HEK293T (cell line): ENCODE data around the gene PLXNA3.

Experiments
- CTCF ChIA-PET: fragments of 350-600 bp; formaldehyde crosslinking; extraction: SDS; loops from one replicate; lab custom pipeline; 2021; ENCODE audit warnings: antibody characterized with exemption, inconsistent platforms; lab: Yijun Ruan, JAX
- POLR2A ChIA-PET: fragments of 350-600 bp; formaldehyde crosslinking; extraction: SDS; loops from one replicate; lab custom pipeline; 2020; ENCODE audit warnings: antibody characterized with exemption, inconsistent platforms; lab: Yijun Ruan, JAX
- DNase-seq: peaks from one replicate; pipeline ENCODE4 v3.0.0; 2012; ENCODE audit warnings: mixed read lengths; ENCODE audit errors: extremely low spot score
- ARNT ChIP-seq: fragments of 450-650 bp; IDR thresholded peaks from 2 replicates; pipeline ENCODE4 v1.6.1; 2017; ENCODE audit warnings: mild to moderate bottlenecking
- BHLHE40 ChIP-seq: fragments of 450-650 bp; IDR thresholded peaks from 2 replicates; pipeline ENCODE4 v1.6.1; 2016; ENCODE audit warnings: mild to moderate bottlenecking, moderate library complexity, borderline replicate concordance
- CTBP1 ChIP-seq: fragments of 450-650 bp; IDR thresholded peaks from 2 replicates; pipeline ENCODE4 v1.6.1; 2016; ENCODE audit warnings: borderline replicate concordance
- ELF4 ChIP-seq: fragments of 450-650 bp; IDR thresholded peaks from 2 replicates; pipeline ENCODE4 v1.6.1; 2017; ENCODE audit warnings: antibody characterized with exemption
- FOXA1 ChIP-seq: fragments of 450-650 bp; IDR thresholded peaks from 2 replicates; pipeline ENCODE4 v1.6.1; 2016; ENCODE audit warnings: mild to moderate bottlenecking
- FOXK2 ChIP-seq: fragments of 450-650 bp; IDR thresholded peaks from 2 replicates; pipeline ENCODE4 v1.6.1; 2016; ENCODE audit warnings: mild to moderate bottlenecking
- FOXM1 ChIP-seq: fragments of 450-650 bp; IDR thresholded peaks from 2 replicates; pipeline ENCODE4 v1.6.1; 2017; ENCODE audit warnings: mild to moderate bottlenecking, borderline replicate concordance
- HDGF ChIP-seq: fragments of 450-650 bp; IDR thresholded peaks from 2 replicates; pipeline ENCODE4 v1.6.1; 2017; ENCODE audit warnings: antibody characterized with exemption, borderline replicate concordance
- L3MBTL2 ChIP-seq: fragments of 450-650 bp; conservative IDR thresholded peaks from 2 replicates; pipeline ENCODE4 v1.6.1; 2016; ENCODE audit warnings: mild to moderate bottlenecking
- LEF1 ChIP-seq: fragments of 450-650 bp; IDR thresholded peaks from 2 replicates; pipeline ENCODE4 v1.6.1; 2017; ENCODE audit warnings: mild to moderate bottlenecking, borderline replicate concordance
- NFRKB ChIP-seq: fragments of 450-650 bp; IDR thresholded peaks from 2 replicates; pipeline ENCODE4 v1.6.1; 2016; ENCODE audit warnings: mild to moderate bottlenecking, moderate library complexity
- PKNOX1 ChIP-seq: fragments of 450-650 bp; IDR thresholded peaks from 2 replicates; pipeline ENCODE4 v1.6.1; 2016
- SP1 ChIP-seq: fragments of 450-650 bp; IDR thresholded peaks from 2 replicates; pipeline ENCODE4 v1.6.1; 2017
- SUZ12 ChIP-seq: fragments of 450-650 bp; IDR thresholded peaks from 2 replicates; pipeline ENCODE4 v1.6.1; 2016; ENCODE audit warnings: mild to moderate bottlenecking
- TARDBP ChIP-seq: fragments of 450-650 bp; IDR thresholded peaks from 2 replicates; pipeline ENCODE4 v1.6.1; 2016
- ZNF384 ChIP-seq: fragments of 450-650 bp; IDR thresholded peaks from 2 replicates; pipeline ENCODE4 v1.6.1; 2016

PLXNA3 gene

GRCh38 chrX:154486396-154487207 lies 28.5 kb downstream of the PLXNA3 start, which contains the start of gene UBL4A:
UBL4A (minus strand) TSS chrX:154486615; CDS start chrX:154486584, 31 bp downstream.
- POLR2A ChIA-PET = interaction anchor here (0.6 to 2.4 kb wide), 9 partner anchors 9 to 89 kb away, joined by 3 to 12 read pairs (median 3); partner anchors contain the start of gene LAGE3
- CTCF ChIA-PET = interaction anchor here (0.5 to 0.9 kb wide), 2 partner anchors 61 to 113 kb away, joined by 3 to 4 read pairs; no protein-coding TSS in a partner anchor
- TF ChIP-seq ZNF384 = no peak
- TF ChIP-seq CTBP1 = no peak
- no peak for TF ChIP-seq LEF1
- no peak for TF ChIP-seq ELF4
- TF ChIP-seq L3MBTL2 = no peak
- no peak for TF ChIP-seq FOXK2
- no peak for TF ChIP-seq FOXA1
- no peak for TF ChIP-seq SUZ12
- no peak for TF ChIP-seq PKNOX1
- TF ChIP-seq SP1 = no peak
- no peak for TF ChIP-seq FOXM1
- no peak for TF ChIP-seq TARDBP
- no peak for TF ChIP-seq HDGF
- no peak for TF ChIP-seq NFRKB
- DNase-seq = peak; percentile 53

- no peak for DNase-seq
- POLR2A ChIA-PET = interaction anchor here (1.2 to 4.2 kb wide), 9 partner anchors 10 to 90 kb away, joined by 3 to 19 read pairs (median 5); partner anchors contain the start of genes LAGE3, RPL10 and TAFAZZIN
- TF ChIP-seq TARDBP (no peak), ARNT (no peak), PKNOX1 (no peak), NFRKB (no peak), ELF4 (no peak), ZNF384 (no peak), FOXK2 (no peak), SUZ12 (no peak), LEF1 (no peak), CTBP1 (no peak), HDGF (no peak), SP1 (no peak), BHLHE40 (no peak), FOXM1 (no peak), FOXA1 (no peak), L3MBTL2 (no peak)
- CTCF ChIA-PET = no interaction called here
Observed at GRCh38 chrX:154487518-154488290, 29.6 kb downstream of the PLXNA3 start.

- POLR2A ChIA-PET = interaction anchor here (1.1 to 4.2 kb wide), 10 partner anchors 8 to 90 kb away, joined by 3 to 21 read pairs (median 5); partner anchors contain the start of genes FAM3A, LAGE3, RPL10 and TAFAZZIN
- no peak for DNase-seq
- CTCF ChIA-PET = interaction anchor here (0.5 kb wide), 1 partner anchor 48 kb away, joined by 4 read pairs; no protein-coding TSS in a partner anchor
- TF ChIP-seq LEF1 = no peak
- no peak for TF ChIP-seq FOXK2
- no peak for TF ChIP-seq SUZ12
- no peak for TF ChIP-seq L3MBTL2
- no peak for TF ChIP-seq ARNT
- no peak for TF ChIP-seq FOXA1
- TF ChIP-seq FOXM1 = no peak
- no peak for TF ChIP-seq SP1
- no peak for TF ChIP-seq PKNOX1
- no peak for TF ChIP-seq HDGF
- TF ChIP-seq ZNF384 = no peak
- TF ChIP-seq CTBP1 = no peak
- TF ChIP-seq NFRKB = no peak
- no peak for TF ChIP-seq ELF4
Observed at GRCh38 chrX:154488336-154489075, 30.4 kb downstream of the PLXNA3 start.

- ChIA-PET CTCF (interaction anchor here (0.5 to 1.2 kb wide), 2 partner anchors 48 to 116 kb away, joined by 4 to 5 read pairs; no protein-coding TSS in a partner anchor), POLR2A (interaction anchor here (0.6 to 4.2 kb wide), 14 partner anchors 9 to 91 kb away, joined by 3 to 21 read pairs (median 8); partner anchors contain the start of genes ATP6AP1, FAM3A, LAGE3 and RPL10)
- no peak for TF ChIP-seq PKNOX1
- no peak for TF ChIP-seq ELF4
- no peak for TF ChIP-seq TARDBP
- TF ChIP-seq SP1 = no peak
- TF ChIP-seq CTBP1 = no peak
- no peak for TF ChIP-seq FOXA1
- TF ChIP-seq FOXK2 = no peak
- no peak for DNase-seq
Observed at GRCh38 chrX:154489182-154489581, 31.1 kb downstream of the PLXNA3 start.
